ENCODE data around the gene SPRYD7. TPM values are rescaled to one million over a fixed set of nuclear protein-coding genes. Genes with fewer than 3 reads are reported as not detected.

The SPRYD7 gene
- total RNA-seq (10 to 100 TPM; 10.4 to 13.9 TPM), polyA plus RNA-seq (ENCODE audit: insufficient read length in 6 of 6) (10 to 100 TPM; 12.7 to 15.8 (median 13.5) TPM)
- long read RNA-seq, donor 1, transcript SPRYD7-201 (5 exons, 3,053 nt): major isoform, 8 of 8 reads
- long read RNA-seq, donor 1, partial matches to known transcripts: 0 of 8 reads
- long read RNA-seq, donor 1, other reads (novel, unspliced or antisense): 0 of 8 reads
- long read RNA-seq, donor 2, transcript SPRYD7-201 (5 exons, 3,053 nt): major isoform, 8 of 8 reads
- long read RNA-seq, donor 2, partial matches to known transcripts: 0 of 8 reads
- long read RNA-seq, donor 2, other reads (novel, unspliced or antisense): 0 of 8 reads
- long read RNA-seq, donor 3, transcript SPRYD7-201 (5 exons, 3,053 nt): major isoform, 9 of 10 reads
- long read RNA-seq, donor 3, partial matches to known transcripts: 0 of 10 reads
- long read RNA-seq, donor 3, other reads (novel, unspliced or antisense): 0 of 10 reads
- long read RNA-seq, donor 4, transcript SPRYD7-201 (5 exons, 3,053 nt): major isoform, 15 of 19 reads
- long read RNA-seq, donor 4, partial matches to known transcripts: 3 of 19 reads
- long read RNA-seq, donor 4, other reads (novel, unspliced or antisense): 1 of 19 reads
- long read RNA-seq, donor 5, transcript SPRYD7-201 (5 exons, 3,053 nt): major isoform, 6 of 7 reads
- long read RNA-seq, donor 5, partial matches to known transcripts: 0 of 7 reads
- long read RNA-seq, donor 5, other reads (novel, unspliced or antisense): 0 of 7 reads
- long read RNA-seq, donor 6, transcript SPRYD7-201 (5 exons, 3,053 nt): major isoform, 7 of 7 reads
- long read RNA-seq, donor 6, partial matches to known transcripts: 0 of 7 reads
- long read RNA-seq, donor 6, other reads (novel, unspliced or antisense): 0 of 7 reads
- long read RNA-seq, donor 7, transcript SPRYD7-201 (5 exons, 3,053 nt): major isoform, 12 of 13 reads
- long read RNA-seq, donor 7, partial matches to known transcripts: 0 of 13 reads
- long read RNA-seq, donor 7, other reads (novel, unspliced or antisense): 0 of 13 reads
- long read RNA-seq, donor 8, transcript SPRYD7-201 (5 exons, 3,053 nt): major isoform, 12 of 12 reads
- long read RNA-seq, donor 8, partial matches to known transcripts: 0 of 12 reads
- long read RNA-seq, donor 8, other reads (novel, unspliced or antisense): 0 of 12 reads
- long read RNA-seq, donor 9: 0 reads
- long read RNA-seq, donor 10, transcript SPRYD7-201 (5 exons, 3,053 nt): major isoform, 15 of 21 reads
- long read RNA-seq, donor 10, partial matches to known transcripts: 2 of 21 reads
- long read RNA-seq, donor 10, other reads (novel, unspliced or antisense): 2 of 21 reads
- long read RNA-seq, donor 11, transcript SPRYD7-201 (5 exons, 3,053 nt): major isoform, 16 of 16 reads
- long read RNA-seq, donor 11, partial matches to known transcripts: 0 of 16 reads
- long read RNA-seq, donor 11, other reads (novel, unspliced or antisense): 0 of 16 reads
- long read RNA-seq, donor 12, transcript SPRYD7-201 (5 exons, 3,053 nt): major isoform, 9 of 9 reads
- long read RNA-seq, donor 12, partial matches to known transcripts: 0 of 9 reads
- long read RNA-seq, donor 12, other reads (novel, unspliced or antisense): 0 of 9 reads

- Histone ChIP-seq H3K4me3 (peak within 1 kb of the TSS; percentile 71 to 76), H3K9me3 (no peaks in the 10 kb centered on the region), H3K27me3 (no peaks in the 10 kb centered on the region), H3K36me3 (no peaks in the 10 kb centered on the region), H3K4me1 (peaks cover 3 to 37% of the 10 kb centered on the region in 2 donors), H3K27ac (peak within 1 kb of the TSS; percentile 89)
- DNase-seq (peak; percentile 94 to 100 (median 99)), ATAC-seq (peak; percentile 97)
- intact Hi-C loops (cut with DNase I): no loop called here
- TF ChIP-seq CTCF (IDR thresholded peaks at IDR 0.05): peak; percentile 95 to 97
Measured at GRCh38 chr13:49936075-49936967, at the start of gene SPRYD7. Gene SPRYD7, minus strand, starts transcription at chr13:49936340. Its CDS starts 105 bp downstream, at chr13:49936235.

GRCh38 chr13:49985129-49985528 lies 49.0 kb upstream of the SPRYD7 start:
- TF ChIP-seq CTCF (IDR thresholded peaks at IDR 0.05): no peak
- Histone ChIP-seq H3K9me3 (no peaks in the 10 kb centered on the region), H3K4me1 (no peaks in the 10 kb centered on the region), H3K27me3 (no peaks in the 10 kb centered on the region), H3K36me3 (peaks cover 0 to 26% of the 10 kb centered on the region in 2 donors), H3K4me3 (no peak overlapping the region), H3K27ac (no peak overlapping the region)
- intact Hi-C loops (cut with DNase I): no loop called here
- no peak for DNase-seq
- no peak for ATAC-seq

- Histone ChIP-seq H3K9me3 (no peaks in the 10 kb centered on the region), H3K36me3 (peaks cover 0 to 12% of the 10 kb centered on the region in 2 donors), H3K27ac (no peak overlapping the region), H3K4me1 (peaks cover 0 to 5% of the 10 kb centered on the region in 2 donors), H3K27me3 (no peaks in the 10 kb centered on the region), H3K4me3 (no peak overlapping the region)
- DNase-seq (no peak), ATAC-seq (peak; percentile 31)
- no peak for TF ChIP-seq CTCF (IDR thresholded peaks at IDR 0.05)
- intact Hi-C loops (cut with DNase I): no loop called here
Measured at GRCh38 chr13:49980266-49980665, 44.1 kb upstream of the SPRYD7 start.

- no peaks in the 10 kb centered on the region for H3K27me3 ChIP-seq
- intact Hi-C loops (cut with DNase I): loop anchor here in 1 of 2 donors (5.0 to 10.0 kb wide), 2 partner anchors 824 to 937 kb away; no protein-coding TSS in a partner anchor
- DNase-seq: no peak
- TF ChIP-seq CTCF (IDR thresholded peaks at IDR 0.05): no peak
- ATAC-seq: no peak
- H3K9me3 ChIP-seq: no peaks in the 10 kb centered on the region
- H3K36me3 ChIP-seq: peaks cover 0 to 11% of the 10 kb centered on the region in 2 donors
- H3K4me1 ChIP-seq: peaks cover 0 to 5% of the 10 kb centered on the region in 2 donors
- H3K4me3 ChIP-seq: no peak overlapping the region
- no peak overlapping the region for H3K27ac ChIP-seq
Measured at GRCh38 chr13:49977992-49978391, 41.9 kb upstream of the SPRYD7 start.

Measured in left lung (tissue), 14 donors.